ELF-1 (cell line): ENCODE measurements around the gene GNAZ.
A peak's percentile ranks its signal among the peaks of the same experiment; 100 is the strongest.

Source experiments
- DNase-seq: peaks from one replicate; pipeline ENCODE4 v3.0.0-alpha.2; 2016; ENCODE audit warnings: low read depth, low spot score

Gene GNAZ

DNA sequence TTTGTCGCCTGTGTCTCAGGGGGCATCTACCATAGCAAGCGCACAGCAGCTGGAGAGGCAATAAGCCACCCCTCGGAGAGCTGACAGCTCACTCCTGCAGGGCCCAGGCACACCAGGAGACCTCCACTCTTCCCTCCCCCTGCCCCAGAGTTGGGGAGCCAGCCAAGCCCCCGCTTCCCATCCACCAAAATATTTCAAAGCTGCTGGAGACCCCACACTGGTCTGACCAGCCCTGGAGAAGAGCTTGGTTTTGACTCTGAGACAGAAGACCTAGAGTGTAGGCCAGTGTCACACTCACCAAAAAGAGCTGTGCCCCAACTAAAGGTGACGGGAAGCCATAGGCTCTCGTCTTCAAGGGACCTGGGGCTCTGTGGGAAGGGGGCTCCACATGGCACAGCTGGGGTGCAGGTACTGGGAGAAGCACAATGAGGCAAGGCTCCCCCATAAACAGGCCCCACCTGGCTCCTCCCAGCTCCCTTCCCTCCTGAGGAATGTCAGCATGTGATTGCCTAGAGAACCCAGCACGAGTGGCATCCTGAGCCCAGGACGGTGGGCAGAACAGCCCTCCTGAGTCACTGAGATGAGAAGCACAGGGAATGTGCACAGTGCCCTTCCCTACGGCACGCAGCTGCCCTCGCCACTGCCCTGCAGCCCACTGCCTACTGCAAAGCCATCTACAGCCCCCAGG is 5.8 kb upstream of the GNAZ start:
- DNase-seq, result no peak

DNA sequence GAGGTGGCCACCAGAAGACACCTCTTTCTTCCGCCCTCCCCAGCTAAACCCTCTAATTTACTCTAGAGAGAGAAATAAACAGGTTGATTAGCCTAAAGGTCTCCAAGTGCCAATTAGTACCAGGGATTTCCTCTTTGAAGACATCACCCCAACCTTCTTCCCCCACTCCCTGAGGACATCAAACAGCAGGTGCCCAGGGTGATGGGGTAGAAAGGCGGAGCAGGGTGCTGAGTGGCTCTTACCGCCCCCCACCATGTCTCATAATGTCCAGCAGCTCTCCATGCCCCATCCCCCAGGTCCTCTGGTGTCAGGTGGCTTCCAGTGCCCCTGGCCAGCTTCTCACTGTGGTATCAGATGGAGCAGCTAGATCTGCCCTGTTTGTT is 5.3 kb upstream of the GNAZ start:
- DNase-seq, result no peak

DNA sequence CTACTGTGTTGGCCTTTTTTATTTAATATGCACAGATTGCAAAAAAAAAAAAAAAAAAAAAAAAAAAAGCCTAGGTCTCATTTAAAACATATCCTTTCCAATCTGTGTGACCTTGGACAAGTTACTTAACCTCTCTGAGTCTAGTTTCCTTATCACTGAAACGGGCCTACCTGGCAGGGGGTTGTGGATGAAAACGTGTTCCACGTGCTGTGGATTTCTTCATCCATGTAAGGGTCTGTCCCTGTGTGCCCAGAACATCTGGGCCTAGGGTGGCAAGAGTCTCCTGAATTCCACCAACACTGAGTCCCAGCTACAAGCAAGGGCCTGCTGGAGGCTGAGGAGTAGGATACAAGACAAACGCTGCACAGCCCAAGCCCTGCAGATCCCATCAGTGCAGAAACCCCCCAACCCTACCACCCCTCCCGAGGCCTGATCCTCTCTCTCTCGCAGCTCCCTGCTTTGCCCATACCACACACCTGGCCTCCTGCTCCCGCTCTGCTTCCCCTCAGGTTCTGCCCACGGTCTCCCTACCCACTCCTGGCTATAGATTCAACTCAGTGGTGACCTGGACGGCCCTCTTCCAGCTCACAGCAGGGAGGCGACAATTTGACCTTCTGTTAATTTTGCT is 4.7 kb upstream of the GNAZ start:
- no peak for DNase-seq

DNA sequence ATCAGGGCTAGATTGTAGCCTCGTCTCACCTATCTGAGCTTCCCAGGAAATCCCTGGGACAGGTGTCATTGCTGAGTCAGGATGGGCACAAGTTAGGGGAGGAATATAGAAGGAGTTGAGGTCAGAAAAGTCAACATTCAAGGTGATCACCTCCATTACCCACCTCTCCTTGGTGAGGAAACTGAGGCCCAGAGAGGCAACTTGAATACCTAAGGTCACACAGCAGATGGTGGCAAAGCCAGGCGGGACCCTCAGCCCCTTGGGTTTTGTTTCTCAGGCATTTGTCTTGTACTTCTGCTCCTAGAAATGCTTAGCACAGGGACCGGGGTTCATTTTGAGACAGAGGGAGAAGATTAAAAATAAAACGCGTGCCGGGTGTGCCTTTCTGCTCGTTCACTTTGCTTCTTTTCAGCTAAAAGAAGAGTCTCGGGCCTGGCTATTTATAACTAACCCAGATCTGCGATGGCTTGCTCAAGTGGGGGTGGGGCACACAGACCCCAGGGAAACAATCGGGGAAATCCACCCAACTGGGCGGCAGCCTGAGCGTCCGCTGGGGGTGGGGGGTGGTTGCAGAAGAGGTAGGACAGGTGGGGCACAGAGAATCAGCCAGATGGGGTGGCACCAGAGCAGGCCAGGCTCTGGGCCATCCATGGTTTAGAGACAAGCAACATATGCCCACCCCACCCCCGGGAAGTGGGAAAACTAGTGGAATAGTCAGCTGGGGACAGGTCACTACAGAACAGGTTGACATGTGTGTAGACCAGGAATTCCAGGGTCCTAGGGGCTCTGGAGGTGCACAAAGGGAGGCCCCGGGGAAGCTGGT is 3.9 kb upstream of the GNAZ start:
- no peak for DNase-seq

DNA sequence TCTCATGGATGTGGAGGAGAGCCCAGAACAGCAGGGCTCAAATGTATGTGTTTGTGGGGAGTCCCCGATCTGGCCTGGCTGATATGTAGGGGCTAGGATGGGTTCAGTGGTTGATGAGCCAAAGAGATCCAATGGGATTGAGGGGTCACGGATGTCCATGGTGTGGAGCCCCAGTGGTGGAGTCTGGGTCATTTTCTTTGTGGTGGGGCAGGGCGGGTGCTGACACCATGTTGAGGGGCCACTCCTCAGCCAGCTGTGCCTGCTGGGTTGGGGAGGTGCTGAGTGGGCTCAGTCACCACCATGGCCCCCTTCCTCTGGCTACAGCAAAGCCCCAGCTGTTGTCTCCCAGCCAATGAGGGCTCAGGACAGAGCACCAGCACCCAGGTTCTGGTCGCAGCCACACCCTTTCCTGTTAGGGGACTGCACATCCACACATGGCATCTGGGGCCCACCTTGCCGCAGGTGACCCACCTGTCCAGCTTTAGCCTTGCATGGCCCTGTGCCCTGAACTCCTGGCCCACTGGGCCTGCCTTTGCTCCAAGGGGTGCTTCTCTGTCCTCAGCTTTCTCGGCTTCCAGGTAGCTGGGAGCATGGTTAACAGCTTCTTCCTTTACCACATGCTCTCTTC is 3.2 kb upstream of the GNAZ start:
- DNase-seq, result no peak

DNA sequence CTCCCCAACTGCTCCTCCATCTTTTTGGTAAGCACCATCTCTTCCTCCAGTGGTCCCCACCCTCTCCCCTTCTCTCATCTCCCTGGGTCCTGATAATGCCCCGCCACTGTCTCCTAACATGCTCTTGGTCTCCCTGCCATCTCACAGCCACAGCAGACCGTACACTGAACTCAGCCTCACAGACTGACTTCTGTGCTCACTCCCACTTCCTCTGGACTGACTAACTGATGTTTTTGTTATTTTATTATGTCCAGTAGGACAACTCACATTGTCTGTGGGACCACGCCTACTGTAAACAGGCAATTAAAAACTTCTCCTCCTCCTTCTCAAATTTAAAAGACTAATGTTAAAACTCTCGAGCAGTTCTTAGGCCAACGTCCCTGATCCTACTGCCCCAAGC is 2.6 kb upstream of the GNAZ start:
- no peak for DNase-seq

DNA sequence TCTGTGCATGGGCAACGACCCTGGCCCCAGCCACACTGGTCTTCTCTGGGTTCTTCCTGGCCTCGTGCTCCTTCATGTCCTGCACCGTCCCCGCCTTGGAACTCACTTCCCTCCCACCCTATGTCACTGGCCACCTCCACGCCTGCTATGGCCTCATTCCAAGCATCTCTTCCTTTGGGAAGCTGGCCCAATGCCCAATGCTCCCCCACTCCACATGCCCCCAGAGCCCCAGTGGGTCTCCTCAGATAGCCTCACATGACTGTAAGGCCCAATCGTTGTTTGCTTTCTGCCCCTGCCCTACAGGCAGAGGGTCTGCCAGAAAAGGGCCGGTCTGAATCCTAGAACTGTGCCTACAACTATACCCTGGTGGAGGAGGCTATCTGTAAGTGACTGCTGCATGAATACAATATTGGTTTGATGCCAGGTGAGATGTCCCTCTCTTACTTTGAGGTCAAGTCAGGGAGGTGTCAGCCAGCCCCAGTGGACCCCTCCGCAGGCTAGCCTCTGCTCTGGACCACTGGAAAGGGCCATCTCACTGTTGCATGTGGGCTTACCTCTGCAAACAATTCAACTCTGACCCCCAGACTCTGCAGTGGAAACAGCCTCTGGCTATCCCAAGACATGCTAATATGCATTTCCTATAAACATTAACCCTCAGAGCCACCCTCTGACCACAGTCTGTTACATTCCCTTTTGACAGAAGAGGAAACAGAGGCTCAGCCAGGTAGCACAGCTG is 2.1 kb upstream of the GNAZ start:
- no peak for DNase-seq

DNA sequence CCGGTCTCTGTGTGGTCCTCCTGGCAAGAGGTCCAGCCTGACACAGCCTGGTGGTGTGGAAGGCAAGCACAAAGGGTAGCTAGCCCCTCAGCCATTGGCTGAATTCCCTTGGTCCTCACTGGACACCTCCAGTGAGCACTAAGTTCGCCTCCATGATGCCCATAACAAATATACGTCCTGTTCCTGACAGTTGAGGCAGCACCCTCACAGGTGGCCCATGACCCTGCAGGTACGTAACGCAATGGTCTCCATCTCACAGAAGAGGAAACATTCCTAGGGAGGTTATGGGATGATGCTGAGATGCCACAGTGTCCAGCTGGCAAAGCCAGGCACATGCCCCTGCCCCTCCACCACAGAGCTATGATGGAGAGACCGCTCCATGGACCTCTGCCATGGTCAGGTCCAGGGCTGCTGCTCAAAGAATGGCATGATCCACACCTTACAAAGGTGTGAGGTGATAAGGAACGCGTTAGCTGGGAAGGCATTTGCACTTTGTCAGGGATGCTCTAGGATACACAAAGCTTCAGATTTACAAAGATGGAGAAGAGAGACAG is 1.4 kb upstream of the GNAZ start:
- no peak for DNase-seq

DNA sequence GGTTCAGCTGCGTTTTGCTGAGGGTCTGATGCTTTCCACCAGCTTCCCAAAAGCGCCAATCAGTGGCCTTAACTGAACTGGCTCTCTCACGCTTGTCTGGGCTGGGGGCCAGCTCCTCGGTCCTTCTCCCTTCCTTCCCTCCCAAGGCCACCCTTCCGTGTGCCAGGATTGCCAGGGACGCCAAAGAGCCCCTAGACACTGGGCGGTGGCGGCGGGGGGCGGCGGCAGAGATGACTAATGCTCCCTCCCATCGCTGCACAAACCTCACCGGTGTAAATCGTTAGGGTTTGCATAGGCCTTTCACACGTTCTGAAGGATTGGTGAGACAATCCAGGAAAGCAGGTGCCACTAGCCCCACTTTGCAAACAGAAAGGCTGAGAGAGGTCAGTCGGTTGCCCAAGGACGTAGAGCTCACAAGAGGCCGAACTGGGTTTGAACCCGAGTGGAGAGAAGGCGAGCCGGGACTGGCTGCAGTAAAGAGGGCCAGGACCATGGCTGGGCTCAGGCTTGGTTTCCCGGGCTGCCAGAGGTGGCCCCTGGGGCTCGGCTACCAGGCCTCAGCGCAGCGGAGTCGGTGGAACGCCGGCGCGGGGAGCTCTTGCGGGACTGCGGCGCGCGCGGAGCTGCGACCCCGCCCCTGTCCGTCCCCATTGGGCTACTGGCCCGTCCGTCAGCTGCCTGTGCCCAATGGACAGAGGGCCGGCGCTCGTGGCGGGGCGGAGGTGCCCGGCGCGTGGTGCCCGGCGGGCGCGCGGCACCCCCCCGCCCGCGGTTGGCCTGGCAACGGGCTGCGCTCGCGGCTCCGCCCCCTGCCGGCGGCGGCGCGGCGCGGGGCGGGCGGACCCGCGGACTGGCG is 589 bp upstream of the GNAZ start:
- DNase-seq, result peak; percentile 83

DNA sequence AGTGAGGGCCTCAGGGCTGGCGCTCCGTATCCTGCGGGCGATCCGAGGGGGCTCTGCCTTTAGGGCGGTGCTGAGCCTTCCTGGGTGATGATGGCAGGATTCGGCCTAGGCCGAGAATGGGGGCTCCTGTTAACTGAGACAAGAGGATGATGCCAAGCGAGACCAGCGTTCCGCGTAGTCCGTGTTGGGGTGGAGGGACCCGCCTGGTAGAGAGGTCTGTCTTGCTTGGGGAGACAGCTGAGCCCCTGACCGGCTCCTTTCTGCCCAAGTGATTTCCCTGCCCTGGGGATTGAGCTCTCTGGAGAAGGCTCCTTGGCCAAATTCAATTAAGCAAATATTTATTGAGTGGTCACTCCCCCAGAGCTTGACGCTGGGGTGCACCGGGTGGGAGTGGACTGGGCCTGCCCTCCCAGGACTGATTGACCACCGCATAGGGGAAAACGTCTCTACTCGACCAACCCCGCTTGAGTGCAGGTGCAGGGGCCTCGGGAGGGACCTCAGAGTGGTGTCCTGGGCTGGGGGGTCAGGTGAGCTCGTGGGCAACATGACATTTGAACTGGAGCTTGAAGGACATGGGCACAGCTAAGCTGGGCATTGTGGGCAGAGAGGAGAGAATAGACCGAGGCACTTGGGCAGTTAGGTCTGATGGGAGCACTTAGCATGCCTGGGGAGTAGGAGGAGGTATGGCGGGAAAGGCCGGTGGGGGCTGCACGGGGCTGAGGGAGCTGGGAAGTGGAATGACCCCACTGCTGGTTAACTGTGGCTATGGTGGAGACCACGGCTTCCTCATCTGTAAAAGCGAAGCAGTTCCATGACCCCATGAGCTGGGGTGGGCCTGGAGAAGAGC is 1.1 kb downstream of the GNAZ start:
- no peak for DNase-seq

DNA sequence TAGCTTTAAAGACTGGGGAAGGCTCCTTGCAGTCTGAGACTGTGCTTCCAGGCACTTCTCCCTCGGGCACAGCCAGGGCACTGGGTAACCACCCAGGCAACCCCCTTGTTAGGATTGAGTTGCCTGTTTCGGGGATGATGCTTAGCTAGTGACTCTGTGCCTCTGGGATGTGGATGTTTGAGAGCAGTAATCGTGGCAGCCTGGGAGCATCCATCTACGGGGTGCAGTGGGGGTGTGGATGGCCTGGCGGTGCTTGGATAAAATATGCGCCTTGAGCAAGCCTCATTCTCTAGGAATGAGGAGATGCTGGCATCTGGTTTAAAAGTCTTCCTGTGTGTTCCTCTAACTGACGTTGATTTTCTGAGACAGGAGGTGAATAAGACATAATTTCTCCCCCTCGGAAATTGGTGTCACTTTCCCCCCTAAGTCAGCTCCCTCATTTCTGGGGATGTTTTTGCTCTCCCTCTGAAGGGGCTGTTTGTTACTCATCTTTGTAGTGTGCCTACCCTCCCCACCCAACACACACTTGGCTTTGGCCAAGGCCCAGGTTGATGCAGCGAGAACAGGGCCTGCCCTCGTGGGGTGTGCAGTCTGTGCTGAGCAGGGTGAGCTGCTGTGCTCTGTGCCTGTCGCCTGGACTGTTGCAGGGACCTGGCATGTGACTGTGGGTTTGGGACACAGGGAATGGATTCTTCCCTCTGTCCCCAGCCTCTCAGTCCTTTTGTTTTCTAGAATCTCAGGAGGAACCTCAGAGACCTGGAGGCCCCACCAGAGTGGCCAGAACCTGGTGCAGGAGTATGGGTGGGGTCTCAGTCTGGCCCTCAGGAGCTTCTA is 2.0 kb downstream of the GNAZ start:
- no peak for DNase-seq

DNA sequence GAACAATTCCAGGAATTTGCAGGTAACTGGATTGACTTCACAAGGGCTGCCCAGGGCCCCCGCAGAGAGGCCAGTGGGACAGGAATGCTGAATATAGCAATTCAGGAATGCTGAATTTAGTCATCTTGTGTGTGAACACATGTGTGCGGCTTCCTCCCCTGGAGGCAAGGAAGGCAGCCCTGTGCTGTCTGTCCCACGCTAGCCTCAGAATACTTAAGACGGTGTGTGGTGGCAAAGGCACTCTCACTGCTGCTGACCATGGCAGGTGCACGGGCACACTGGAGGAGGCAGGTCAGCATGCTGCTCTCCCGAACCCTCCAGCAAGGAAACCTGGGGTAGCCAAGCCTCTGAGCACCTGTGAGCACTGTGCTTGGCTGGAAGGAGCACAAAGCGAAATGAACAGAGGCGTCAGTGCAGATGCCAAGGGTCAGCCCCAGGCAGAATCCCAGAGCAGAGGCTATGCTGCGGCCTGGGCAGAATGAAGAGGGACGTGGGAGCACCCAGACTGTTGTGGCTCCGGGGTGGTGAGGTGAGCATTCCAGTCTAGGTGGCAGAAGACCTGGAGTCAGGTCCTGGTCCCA is 2.7 kb downstream of the GNAZ start:
- DNase-seq, result peak; percentile 82

DNA sequence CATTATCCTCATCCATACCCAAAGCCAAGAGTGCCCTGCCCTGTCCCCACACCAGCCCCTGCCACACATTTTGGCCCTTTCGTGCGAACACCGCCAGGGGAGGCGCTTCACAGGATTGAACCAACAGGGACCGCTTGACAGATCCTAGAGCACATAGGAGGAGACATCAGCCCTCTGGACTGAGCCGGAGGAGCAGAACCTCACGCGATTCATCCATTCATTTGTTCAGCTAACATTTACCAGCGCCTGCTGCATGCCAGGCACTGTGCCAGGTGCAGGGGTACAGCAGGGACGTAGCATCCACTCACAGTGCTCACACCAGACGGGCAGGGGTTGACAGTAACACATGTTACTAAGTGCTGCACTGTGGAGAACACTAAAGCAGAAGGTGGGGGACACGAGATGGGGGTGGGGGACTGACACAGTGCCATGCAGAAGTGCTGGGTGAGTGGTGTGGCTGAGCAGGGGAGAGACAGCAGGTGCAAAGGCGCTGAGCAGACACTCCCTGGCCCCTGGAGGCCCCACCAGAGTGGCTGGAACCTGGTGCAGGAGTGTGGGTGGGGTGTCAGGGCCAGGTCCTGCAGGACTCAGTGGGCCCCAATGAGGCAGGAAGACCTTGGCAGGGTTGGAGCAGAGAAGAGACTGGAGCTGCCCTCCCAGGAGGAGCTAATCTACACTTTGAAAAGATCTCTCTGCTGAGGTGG is 3.4 kb downstream of the GNAZ start:
- DNase-seq, result no peak

DNA sequence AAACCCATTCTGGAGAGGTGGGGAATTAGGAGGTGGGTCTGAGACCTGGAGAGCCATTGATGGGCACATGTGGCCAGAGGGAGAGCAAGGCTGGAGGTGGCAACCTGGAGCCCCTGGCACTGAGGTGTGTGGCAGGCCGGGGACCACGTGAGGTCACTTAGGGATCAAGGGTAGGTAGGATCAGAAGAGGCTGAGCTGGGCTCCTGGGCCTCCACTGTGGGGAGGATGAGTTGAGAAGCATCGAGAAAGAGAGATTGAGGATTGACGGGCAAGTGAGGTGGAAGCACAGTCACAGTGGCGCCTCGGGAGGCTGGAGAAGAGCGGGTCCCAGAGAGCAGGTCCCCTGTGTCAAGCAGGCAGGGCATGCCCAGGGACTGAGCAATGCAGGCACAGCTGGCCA is 4.1 kb downstream of the GNAZ start:
- DNase-seq, result no peak

DNA sequence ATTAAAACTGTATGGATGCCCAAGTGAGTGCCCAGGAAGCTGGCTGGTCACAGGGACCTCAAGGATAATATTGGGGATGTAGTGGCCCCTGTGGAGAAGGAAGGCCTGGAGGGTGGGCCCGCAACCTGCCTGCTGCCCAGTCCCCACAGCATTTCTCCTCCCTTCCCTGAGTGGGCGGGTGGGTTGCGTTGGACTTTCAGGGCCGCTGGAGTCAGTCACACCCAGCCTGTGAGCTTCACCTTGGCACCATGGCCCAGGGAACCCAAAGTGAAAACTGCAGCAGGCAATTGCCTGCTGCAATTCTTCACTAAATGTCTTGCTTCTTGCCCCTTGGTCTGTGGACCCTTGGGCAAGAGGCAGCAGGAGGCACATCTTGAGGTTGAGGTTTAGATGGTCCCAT is 4.7 kb downstream of the GNAZ start:
- DNase-seq, result no peak

DNA sequence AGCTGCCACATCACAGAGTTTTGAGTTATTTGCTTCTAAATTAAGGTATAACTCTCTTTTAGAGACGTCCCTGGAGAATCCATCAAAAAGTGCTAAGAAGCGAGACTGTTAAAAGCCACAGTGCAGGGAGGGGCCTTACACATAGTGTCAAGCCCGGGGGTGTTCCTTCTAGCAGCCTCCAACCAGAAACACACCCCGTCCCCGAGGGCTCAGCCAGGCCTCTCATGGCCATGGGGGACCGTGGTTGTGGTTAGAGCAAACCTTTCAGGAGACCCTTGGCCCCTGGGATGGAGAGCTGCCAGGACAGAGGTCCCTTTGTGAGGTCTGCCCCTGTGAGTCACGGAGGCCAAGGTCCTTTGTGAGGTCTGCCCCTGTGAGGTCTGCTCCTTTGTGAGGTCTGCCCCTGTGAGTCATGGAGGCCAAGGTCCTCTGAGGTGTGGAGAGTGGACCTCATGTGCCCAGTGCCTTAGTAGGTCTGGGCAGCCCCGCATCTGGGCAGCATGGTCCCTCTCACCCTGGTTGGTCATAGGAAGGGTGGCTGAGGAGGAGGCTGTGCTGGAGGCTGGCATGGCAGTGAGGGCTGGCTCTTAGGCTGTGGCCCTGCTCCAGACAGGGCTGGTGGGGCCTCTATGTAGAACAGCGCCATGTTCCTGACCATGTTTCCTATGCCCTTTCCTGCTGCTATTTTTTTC is 5.4 kb downstream of the GNAZ start:
- no peak for DNase-seq
